SU-DHL-6 (cell line): Measurements from ENCODE around the gene IYD.

Experiments used
- EZH2phosphoT487 ChIP-seq: fragments of 200-600 bp; sonication (generic), shearing (Covaris generic); conservative IDR thresholded peaks from 2 replicates; pipeline ENCODE4 v1.6.1; 2018; ENCODE audit warnings: mild to moderate bottlenecking, antibody characterized with exemption, low read length, moderate library complexity, mixed read lengths
- TF ChIP-seq, protein P1 (sequence below): fragments of 200-600 bp; sonication (generic); IDR thresholded peaks from one replicate; pipeline ENCODE4 v1.5.1; 2017; ENCODE audit warnings: antibody characterized with exemption, mild to moderate bottlenecking, low read length, moderate library complexity; ENCODE audit not compliant: insufficient read depth, poor library complexity, severe bottlenecking

DNA sequence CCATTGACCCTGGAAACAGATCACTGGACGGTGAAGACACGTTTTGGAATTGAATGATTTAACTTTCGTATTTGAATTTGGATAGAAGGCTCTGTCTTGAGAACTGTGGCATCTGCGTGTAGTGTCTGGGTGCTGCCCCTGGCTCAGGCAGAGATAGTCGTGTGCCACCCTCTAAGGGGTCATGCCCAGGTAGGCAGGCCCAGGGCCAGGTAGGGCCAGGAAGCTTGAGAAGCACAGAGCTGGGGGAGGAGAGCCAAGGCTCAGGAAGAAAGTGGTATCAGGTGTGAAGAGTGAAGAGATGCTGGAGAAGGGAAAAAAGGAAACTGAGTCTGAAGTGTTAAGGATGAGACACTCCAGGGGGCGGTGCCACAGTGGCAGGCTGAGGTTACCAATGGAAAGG, 75.5 kb downstream of the IYD start:
- TF ChIP-seq, protein P1, sequence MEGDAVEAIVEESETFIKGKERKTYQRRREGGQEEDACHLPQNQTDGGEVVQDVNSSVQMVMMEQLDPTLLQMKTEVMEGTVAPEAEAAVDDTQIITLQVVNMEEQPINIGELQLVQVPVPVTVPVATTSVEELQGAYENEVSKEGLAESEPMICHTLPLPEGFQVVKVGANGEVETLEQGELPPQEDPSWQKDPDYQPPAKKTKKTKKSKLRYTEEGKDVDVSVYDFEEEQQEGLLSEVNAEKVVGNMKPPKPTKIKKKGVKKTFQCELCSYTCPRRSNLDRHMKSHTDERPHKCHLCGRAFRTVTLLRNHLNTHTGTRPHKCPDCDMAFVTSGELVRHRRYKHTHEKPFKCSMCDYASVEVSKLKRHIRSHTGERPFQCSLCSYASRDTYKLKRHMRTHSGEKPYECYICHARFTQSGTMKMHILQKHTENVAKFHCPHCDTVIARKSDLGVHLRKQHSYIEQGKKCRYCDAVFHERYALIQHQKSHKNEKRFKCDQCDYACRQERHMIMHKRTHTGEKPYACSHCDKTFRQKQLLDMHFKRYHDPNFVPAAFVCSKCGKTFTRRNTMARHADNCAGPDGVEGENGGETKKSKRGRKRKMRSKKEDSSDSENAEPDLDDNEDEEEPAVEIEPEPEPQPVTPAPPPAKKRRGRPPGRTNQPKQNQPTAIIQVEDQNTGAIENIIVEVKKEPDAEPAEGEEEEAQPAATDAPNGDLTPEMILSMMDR, result no peak
- TF ChIP-seq EZH2phosphoT487, result no peak
